Smooth muscle cell (in vitro differentiated cells): ENCODE results near the gene NR3C2. TPM values are rescaled to one million over a fixed set of nuclear protein-coding genes. Genes with fewer than 3 reads are reported as not detected.
"Not testable (repeated sequence)": the region's sequence is repeated elsewhere in the genome, so short reads cannot be mapped to it uniquely, and the experiment has no call there.

Experiments
- DNase-seq: peaks from one replicate; lab custom pipeline; 2025; ENCODE audit not compliant: unreplicated experiment; lab: John Stamatoyannopoulos, UW
- H2AFZ ChIP-seq: fragments of 200-600 bp; sonication (generic); 2 replicates; pipeline ENCODE4 v1.6.0; 2016; ENCODE audit warnings: antibody characterized with exemption, low read depth, mild to moderate bottlenecking
- H3F3A ChIP-seq: fragments of 200-600 bp; sonication (generic); 2 replicates; pipeline ENCODE4 v1.6.0; 2017; ENCODE audit warnings: antibody characterized with exemption, low read depth
- H3K27ac ChIP-seq: fragments of 200-600 bp; sonication (generic); 2 replicates; pipeline ENCODE4 v1.5.1; 2016; ENCODE audit warnings: low read depth, mild to moderate bottlenecking
- H3K27me3 ChIP-seq: fragments of 200-600 bp; sonication (generic); 2 replicates; pipeline ENCODE4 v1.6.1; 2016; ENCODE audit warnings: low read depth, mild to moderate bottlenecking
- H3K36me3 ChIP-seq: fragments of 200-600 bp; sonication (generic); 2 replicates; pipeline ENCODE4 v1.5.1; 2016; ENCODE audit warnings: low read depth
- H3K4me1 ChIP-seq: fragments of 200-600 bp; sonication (generic); 2 replicates; pipeline ENCODE4 v1.5.1; 2016; ENCODE audit warnings: low read depth
- H3K4me2 ChIP-seq: fragments of 200-600 bp; sonication (generic); 2 replicates; pipeline ENCODE4 v1.6.0; 2016; ENCODE audit warnings: mild to moderate bottlenecking
- H3K4me3 ChIP-seq: fragments of 200-600 bp; sonication (generic); 2 replicates; pipeline ENCODE4 v1.5.1; 2016; ENCODE audit warnings: mild to moderate bottlenecking
- H3K79me2 ChIP-seq: fragments of 200-600 bp; sonication (generic); 2 replicates; pipeline ENCODE4 v1.6.0; 2016; ENCODE audit warnings: low read depth, mild to moderate bottlenecking
- H3K9ac ChIP-seq: fragments of 200-600 bp; sonication (generic); 2 replicates; pipeline ENCODE4 v1.6.0; 2016; ENCODE audit warnings: low read depth
- H3K9me3 ChIP-seq: fragments of 200-600 bp; sonication (generic); replicated peaks from 2 replicates; pipeline ENCODE4 v1.5.1; 2016; ENCODE audit warnings: low read depth
- H4K20me1 ChIP-seq: fragments of 200-600 bp; sonication (generic); 2 replicates; pipeline ENCODE4 v1.6.0; 2016; ENCODE audit warnings: low read depth
- CTCF ChIP-seq: fragments of 200-600 bp; sonication (generic); IDR thresholded peaks from 2 replicates; pipeline ENCODE4 v1.5.1; 2017; ENCODE audit warnings: borderline replicate concordance, mild to moderate bottlenecking, antibody characterized with exemption; ENCODE audit not compliant: insufficient read depth, poor library complexity, severe bottlenecking
- WGBS: methylation state at CpG from one replicate; pipeline ENCODE4 v1.1.7; 2016; ENCODE audit warnings: low lambda C conversion rate; 5-methylcytosine and 5-hydroxymethylcytosine counted together
- polyA plus RNA-seq: library from polyadenylated mRNA; unstranded; fragments of >200 nt; fragmentation: Nextera tagmentation; extraction: Ambion mirVana; gene quantifications from 2 replicates; pipeline ENCODE4 v1.2.1, GENCODE V29; 2016
- total RNA-seq: library from RNA; depleted of rRNA; stranded (reverse); fragments of >200 nt; gene quantifications from 2 replicates; pipeline ENCODE4 v1.2.3, GENCODE V29; 2014

NR3C2 gene
- total and polyA plus RNA-seq, 2 experiments from 2014 or later = 0.09 TPM; not detected in 1

GRCh38 chr4:148090503-148091476 is 351.4 kb downstream of the NR3C2 start:
- 96% methylated on average over 17 of the region's 17 CpGs for WGBS

GRCh38 chr4:148090029-148090428 is 352.2 kb downstream of the NR3C2 start:
- no peak overlapping the region for H2AFZ ChIP-seq
- 95% methylated on average over 6 of the region's 6 CpGs for WGBS
- H3K36me3 ChIP-seq = no peaks in the 10 kb centered on the region
- no peak overlapping the region for H3K4me2 ChIP-seq
- DNase-seq = no peak
- H4K20me1 ChIP-seq = no peaks in the 10 kb centered on the region
- no peak for TF ChIP-seq CTCF
- no peaks in the 10 kb centered on the region for H3K9me3 ChIP-seq
- no peaks in the 10 kb centered on the region for H3K79me2 ChIP-seq
- no peaks in the 10 kb centered on the region for H3K27me3 ChIP-seq
- no peak overlapping the region for H3K27ac ChIP-seq
- no peaks in the 10 kb centered on the region for H3K4me1 ChIP-seq
- no peak overlapping the region for H3K4me3 ChIP-seq
- no peaks in the 10 kb centered on the region for H3F3A ChIP-seq
- no peak overlapping the region for H3K9ac ChIP-seq

More at GRCh38 chr4:148090503-148091476, 351.4 kb downstream of the NR3C2 start:
- Histone ChIP-seq H3K9me3 (no peaks in the 10 kb centered on the region), H3K27ac (no peak overlapping the region), H4K20me1 (no peaks in the 10 kb centered on the region), H3K79me2 (no peaks in the 10 kb centered on the region), H3F3A (no peaks in the 10 kb centered on the region), H3K4me2 (no peak overlapping the region), H3K27me3 (no peaks in the 10 kb centered on the region), H3K4me1 (no peaks in the 10 kb centered on the region), H3K4me3 (no peak overlapping the region), H2AFZ (no peak overlapping the region), H3K36me3 (no peaks in the 10 kb centered on the region), H3K9ac (no peak overlapping the region)
- TF ChIP-seq CTCF = no peak
- DNase-seq = no peak

GRCh38 chr4:148089624-148090023 is 352.6 kb downstream of the NR3C2 start:
- no peak overlapping the region for H3K9ac ChIP-seq
- H3K4me2 ChIP-seq = no peak overlapping the region
- TF ChIP-seq CTCF = no peak
- H3F3A ChIP-seq = no peaks in the 10 kb centered on the region
- H3K79me2 ChIP-seq = no peaks in the 10 kb centered on the region
- no peak overlapping the region for H3K4me3 ChIP-seq
- no peak overlapping the region for H3K27ac ChIP-seq
- no peaks in the 10 kb centered on the region for H4K20me1 ChIP-seq
- no peak overlapping the region for H2AFZ ChIP-seq
- H3K9me3 ChIP-seq = no peaks in the 10 kb centered on the region
- H3K4me1 ChIP-seq = no peaks in the 10 kb centered on the region
- no peaks in the 10 kb centered on the region for H3K36me3 ChIP-seq
- no peaks in the 10 kb centered on the region for H3K27me3 ChIP-seq
- no peak for DNase-seq
- WGBS = 92% methylated on average over 6 of the region's 6 CpGs

GRCh38 chr4:148083073-148083472 is 359.1 kb downstream of the NR3C2 start:
- 97% methylated on average over 4 of the region's 4 CpGs for WGBS
- H4K20me1 ChIP-seq, H3K4me2 ChIP-seq, H3K4me3 ChIP-seq, H2AFZ ChIP-seq, H3K9me3 ChIP-seq, H3F3A ChIP-seq, H3K36me3 ChIP-seq, H3K4me1 ChIP-seq, H3K27ac ChIP-seq, DNase-seq, H3K9ac ChIP-seq, H3K79me2 ChIP-seq, H3K27me3 ChIP-seq: not testable (repeated sequence)
